ENCODE results near the gene SEMA4B. TPM values are rescaled to one million over a fixed set of nuclear protein-coding genes. Genes with fewer than 3 reads are reported as not detected.
A peak's percentile ranks its signal among the peaks of the same experiment; 100 is the strongest.

Gene SEMA4B
- total and polyA plus RNA-seq, 2 donors (not counting 1 experiment from before 2014, with no cell fraction given) = 285 to 336 TPM

GRCh38 chr15:90266061-90266431 is 64.9 kb downstream of the SEMA4B start:
- peaks cover 56% of the 10 kb centered on the region for H3K79me2 ChIP-seq (ENCODE audit: control insufficient read depth, insufficient read depth, low read length)
- peak overlapping the region; percentile 83 for H3K9ac ChIP-seq (ENCODE audit: low read length)
- H3K4me3 ChIP-seq (ENCODE audit: control extremely low read depth in 1 of 5, extremely low read depth in 1 of 5, insufficient read depth in 1 of 5, low read depth in 2 of 5, low read length in 4 of 5) = peak overlapping the region; percentile 69 to 83 (median 79)
- CTCF ChIA-PET = interaction anchor here (1.0 to 1.6 kb wide), 4 partner anchors 22 to 104 kb away, joined by 3 to 9 read pairs (median 4); partner anchors contain the start of genes CIB1 and GDPGP1
- POLR2A ChIA-PET = interaction anchor here (0.6 to 1.4 kb wide), 4 partner anchors 32 to 136 kb away, joined by 4 to 14 read pairs (median 10); partner anchors contain the start of genes CIB1 and GDPGP1
- Mint-ChIP-seq H3K27me3 (no peaks in the 10 kb centered on the region), H3K27ac (peak overlapping the region; percentile 98), H3K4me3 (peak overlapping the region; percentile 95), H3K4me1 (peaks cover 54% of the 10 kb centered on the region), H3K9me3 (ENCODE audit: insufficient read depth) (no peaks in the 10 kb centered on the region)
- no peaks in the 10 kb centered on the region for H3K27me3 ChIP-seq (replicated peaks in 1 of 4; ENCODE audit: control extremely low read depth in 1 of 4, control insufficient read depth in 3 of 4, insufficient read depth in 4 of 4, low read length in 3 of 4)
- peaks cover 36 to 38% of the 10 kb centered on the region in 2 donors for H3K4me1 ChIP-seq (ENCODE audit: control insufficient read depth in 2 of 2, insufficient read depth in 2 of 2, low read length in 2 of 2)
- intact Hi-C loops (cut with micrococcal nuclease) = no loop called here
- peak; percentile 2 for ATAC-seq (ENCODE audit: low read depth)
- no peaks in the 10 kb centered on the region for H3K9me3 ChIP-seq (ENCODE audit: control extremely low read depth in 1 of 3, control insufficient read depth in 2 of 3, insufficient read depth in 1 of 3, low read length in 2 of 3)
- H3K27ac ChIP-seq (ENCODE audit: low read length in 2 of 2) = peak overlapping the region; percentile 95 to 99
- H4K20me1 ChIP-seq (ENCODE audit: control insufficient read depth, insufficient read depth, low read length, poor library complexity, severe bottlenecking) = peaks cover 36% of the 10 kb centered on the region
- WGBS (ENCODE audit: insufficient coverage) = 1% methylated on average over 14 of the region's 16 CpGs
- no peak for DNase-seq
- peak overlapping the region; percentile 82 for H3K4me2 ChIP-seq (replicated peaks; ENCODE audit: low read depth, low read length, poor library complexity, severe bottlenecking)
- H2AFZ ChIP-seq (ENCODE audit: insufficient read depth, low read depth, low read length, poor library complexity, severe bottlenecking) = peak overlapping the region; percentile 96
- H3K36me3 ChIP-seq (replicated peaks in 1 of 2; ENCODE audit: control extremely low read depth in 1 of 2, control insufficient read depth in 1 of 2, extremely low read depth in 1 of 2, insufficient read depth in 2 of 2, low read length in 1 of 2) = peaks cover 0 to 29% of the 10 kb centered on the region in 2 experiments
- TF ChIP-seq, protein P1, sequence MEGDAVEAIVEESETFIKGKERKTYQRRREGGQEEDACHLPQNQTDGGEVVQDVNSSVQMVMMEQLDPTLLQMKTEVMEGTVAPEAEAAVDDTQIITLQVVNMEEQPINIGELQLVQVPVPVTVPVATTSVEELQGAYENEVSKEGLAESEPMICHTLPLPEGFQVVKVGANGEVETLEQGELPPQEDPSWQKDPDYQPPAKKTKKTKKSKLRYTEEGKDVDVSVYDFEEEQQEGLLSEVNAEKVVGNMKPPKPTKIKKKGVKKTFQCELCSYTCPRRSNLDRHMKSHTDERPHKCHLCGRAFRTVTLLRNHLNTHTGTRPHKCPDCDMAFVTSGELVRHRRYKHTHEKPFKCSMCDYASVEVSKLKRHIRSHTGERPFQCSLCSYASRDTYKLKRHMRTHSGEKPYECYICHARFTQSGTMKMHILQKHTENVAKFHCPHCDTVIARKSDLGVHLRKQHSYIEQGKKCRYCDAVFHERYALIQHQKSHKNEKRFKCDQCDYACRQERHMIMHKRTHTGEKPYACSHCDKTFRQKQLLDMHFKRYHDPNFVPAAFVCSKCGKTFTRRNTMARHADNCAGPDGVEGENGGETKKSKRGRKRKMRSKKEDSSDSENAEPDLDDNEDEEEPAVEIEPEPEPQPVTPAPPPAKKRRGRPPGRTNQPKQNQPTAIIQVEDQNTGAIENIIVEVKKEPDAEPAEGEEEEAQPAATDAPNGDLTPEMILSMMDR (IDR thresholded peaks at IDR 0.05) = no peak
- TF ChIP-seq EZH2 (IDR thresholded peaks at IDR 0.05; ENCODE audit: borderline replicate concordance, insufficient read depth, low read depth, low read length, poor library complexity, severe bottlenecking) = no peak

DNA sequence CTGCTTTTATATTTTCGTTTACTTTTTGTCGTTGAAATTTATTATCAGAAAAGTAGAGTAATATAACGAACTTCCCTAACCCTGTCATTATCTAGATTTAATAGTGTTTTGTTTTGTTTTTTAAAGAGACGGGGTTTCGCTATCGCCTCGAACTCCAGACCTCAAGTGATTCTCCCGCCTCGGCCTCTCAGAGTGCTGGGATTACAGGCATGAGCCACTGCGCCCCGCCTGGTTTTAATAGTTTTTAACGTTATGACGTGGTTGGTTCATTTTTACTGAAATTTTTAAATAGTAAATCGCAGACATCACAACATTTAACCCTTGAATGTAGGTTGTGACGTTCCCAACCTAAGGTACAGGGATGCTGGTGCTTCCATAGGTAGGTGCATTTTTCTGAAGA is 65.4 kb downstream of the SEMA4B start:
- H3K27ac ChIP-seq (ENCODE audit: low read length in 2 of 2) = peak overlapping the region; percentile 95 to 99
- H3K27me3 ChIP-seq (replicated peaks in 1 of 4; ENCODE audit: control extremely low read depth in 1 of 4, control insufficient read depth in 3 of 4, insufficient read depth in 4 of 4, low read length in 3 of 4) = no peaks in the 10 kb centered on the region
- peaks cover 36 to 38% of the 10 kb centered on the region in 2 donors for H3K4me1 ChIP-seq (ENCODE audit: control insufficient read depth in 2 of 2, insufficient read depth in 2 of 2, low read length in 2 of 2)
- peak overlapping the region; percentile 96 for H2AFZ ChIP-seq (ENCODE audit: insufficient read depth, low read depth, low read length, poor library complexity, severe bottlenecking)
- intact Hi-C loops (cut with micrococcal nuclease) = no loop called here
- peaks cover 60% of the 10 kb centered on the region for H3K79me2 ChIP-seq (ENCODE audit: control insufficient read depth, insufficient read depth, low read length)
- H3K4me3 ChIP-seq (ENCODE audit: control extremely low read depth in 1 of 5, extremely low read depth in 1 of 5, insufficient read depth in 1 of 5, low read depth in 2 of 5, low read length in 4 of 5) = peak overlapping the region; percentile 69 to 83 (median 79)
- Mint-ChIP-seq H3K27me3 (no peaks in the 10 kb centered on the region), H3K4me3 (peak overlapping the region; percentile 95), H3K27ac (peak overlapping the region; percentile 98), H3K9me3 (ENCODE audit: insufficient read depth) (no peaks in the 10 kb centered on the region), H3K4me1 (peaks cover 54% of the 10 kb centered on the region)
- peaks cover 40% of the 10 kb centered on the region for H4K20me1 ChIP-seq (ENCODE audit: control insufficient read depth, insufficient read depth, low read length, poor library complexity, severe bottlenecking)
- H3K4me2 ChIP-seq (replicated peaks; ENCODE audit: low read depth, low read length, poor library complexity, severe bottlenecking) = peak overlapping the region; percentile 82
- WGBS (ENCODE audit: insufficient coverage) = no CpG with 5 or more reads among the region's 15 CpGs
- ChIA-PET POLR2A (interaction anchor here (0.6 to 1.4 kb wide), 4 partner anchors 33 to 135 kb away, joined by 4 to 14 read pairs (median 10); partner anchors contain the start of genes CIB1 and GDPGP1), CTCF (interaction anchor here (1.1 to 1.6 kb wide), 2 partner anchors 34 to 103 kb away, joined by 3 to 9 read pairs; partner anchors contain the start of genes CIB1 and GDPGP1)
- ATAC-seq (ENCODE audit: low read depth) (no peak), DNase-seq (no peak)
- H3K9me3 ChIP-seq (ENCODE audit: control extremely low read depth in 1 of 3, control insufficient read depth in 2 of 3, insufficient read depth in 1 of 3, low read length in 2 of 3) = no peaks in the 10 kb centered on the region
- peak overlapping the region; percentile 83 for H3K9ac ChIP-seq (ENCODE audit: low read length)
- H3K36me3 ChIP-seq (replicated peaks in 1 of 2; ENCODE audit: control extremely low read depth in 1 of 2, control insufficient read depth in 1 of 2, extremely low read depth in 1 of 2, insufficient read depth in 2 of 2, low read length in 1 of 2) = peaks cover 0 to 34% of the 10 kb centered on the region in 2 experiments
- TF ChIP-seq, protein P1 (IDR thresholded peaks at IDR 0.05) = no peak
- no peak for TF ChIP-seq EZH2 (IDR thresholded peaks at IDR 0.05; ENCODE audit: borderline replicate concordance, insufficient read depth, low read depth, low read length, poor library complexity, severe bottlenecking)
